GM12873 (cell line): ENCODE measurements around the gene GLMP.

Source experiments
- CTCF ChIP-seq: IDR thresholded peaks from 2 replicates; pipeline ENCODE4 v1.5.1; 2012; ENCODE audit warnings: low read depth, mild to moderate bottlenecking, moderate library complexity, low read length, control low read depth; ENCODE audit not compliant: insufficient read depth; ENCODE audit errors: missing control alignments

GLMP gene

GRCh38 chr1:156260896-156261295, 34.6 kb downstream of the GLMP start:
- TF ChIP-seq CTCF: no peak

DNA sequence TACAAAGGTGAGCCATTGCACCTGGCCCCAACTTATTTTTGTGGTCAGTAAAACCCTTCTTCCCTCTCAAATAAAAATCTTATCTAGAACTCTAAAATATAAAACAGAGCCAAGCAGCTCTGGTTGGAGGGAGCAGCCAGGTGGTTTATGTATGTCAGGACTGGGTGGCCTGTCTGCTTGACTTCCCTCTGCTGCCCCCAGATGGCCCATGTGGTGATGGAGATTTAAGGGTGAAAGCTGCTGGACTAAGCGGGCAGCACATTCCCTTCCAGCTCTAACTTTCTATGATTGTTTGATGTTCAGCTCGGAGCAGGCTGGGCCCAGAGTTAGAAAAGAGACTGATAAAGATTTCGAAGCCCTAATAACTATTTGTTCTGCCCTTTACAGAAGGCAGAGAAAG, 35.7 kb downstream of the GLMP start:
- TF ChIP-seq CTCF: no peak

DNA sequence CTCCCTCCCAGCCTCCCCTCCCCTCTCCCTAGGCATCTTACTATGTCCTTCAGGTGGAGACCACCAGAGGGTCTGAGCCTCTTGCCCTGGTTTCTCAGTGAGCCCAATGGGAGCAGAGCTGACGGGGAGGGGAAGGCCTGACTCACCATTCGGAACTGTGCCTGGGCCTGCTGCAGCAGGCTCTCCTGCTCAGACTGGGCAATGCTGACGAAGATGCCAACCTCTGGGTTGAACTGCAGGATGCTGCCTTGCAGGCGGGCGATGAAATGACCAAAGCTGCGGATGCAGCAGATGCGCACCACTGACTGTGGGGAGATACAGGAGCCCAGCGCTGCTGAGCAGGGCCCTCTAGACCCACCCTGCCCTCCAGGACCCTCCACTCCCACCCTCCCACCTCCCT, 36.6 kb downstream of the GLMP start:
- TF ChIP-seq CTCF: no peak

DNA sequence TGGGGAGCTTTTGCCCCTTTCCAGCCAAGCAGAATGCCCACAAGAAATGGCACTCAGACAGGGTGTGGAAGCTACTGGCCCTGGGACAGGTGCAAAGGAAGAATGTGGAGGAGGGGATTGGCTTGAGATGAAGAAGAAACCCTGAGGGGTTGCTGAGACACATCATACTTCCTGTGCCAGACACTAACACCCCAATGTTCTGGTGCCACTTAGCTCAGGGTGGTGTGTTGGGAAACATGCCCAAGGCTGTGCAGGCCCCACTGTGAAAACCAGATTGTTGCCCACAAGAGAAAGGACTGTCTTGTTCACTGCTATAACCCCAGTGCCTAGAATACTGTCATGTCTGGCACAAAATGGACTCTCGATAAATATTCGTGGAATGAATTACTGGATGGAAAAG, 37.8 kb downstream of the GLMP start:
- no peak for TF ChIP-seq CTCF

- TF ChIP-seq CTCF: no peak
Observed at GRCh38 chr1:156253634-156254033, 41.8 kb downstream of the GLMP start.

GRCh38 chr1:156251527-156251926, 44.0 kb downstream of the GLMP start:
- no peak for TF ChIP-seq CTCF

DNA sequence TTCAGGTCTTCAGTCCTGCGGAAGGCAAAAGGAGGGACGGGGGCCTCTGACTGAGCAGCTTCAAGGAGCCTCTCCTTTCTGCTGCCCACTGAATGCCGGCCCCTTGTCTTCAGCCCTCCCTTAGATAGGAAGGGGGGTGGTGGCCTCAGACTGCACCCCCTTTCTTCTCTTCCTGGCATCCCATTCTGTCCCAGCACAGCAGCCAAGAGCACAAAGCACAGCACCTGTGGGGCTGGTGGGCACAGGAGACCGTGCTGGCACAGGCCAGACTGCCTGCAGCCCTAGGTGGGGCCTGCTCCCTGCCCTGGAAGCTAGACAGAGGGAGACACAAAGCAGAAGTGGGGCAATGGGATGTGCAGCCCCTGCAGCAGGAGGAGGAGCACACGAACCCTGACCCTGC, 45.9 kb downstream of the GLMP start:
- TF ChIP-seq CTCF: no peak

GRCh38 chr1:156248323-156248683, 47.2 kb downstream of the GLMP start:
- no peak for TF ChIP-seq CTCF
